IMR-90 (cell line): Measurements from ENCODE around the gene TPP1. TPM values are rescaled to one million over a fixed set of nuclear protein-coding genes. Genes with fewer than 3 reads are reported as not detected.

Experiments
- ATAC-seq: fragments of 200-7000 bp; cut with Tn5 transposase; 2 replicates; pipeline ENCODE4 v1.9.1; 2020; ENCODE audit warnings: low read depth, mild to moderate bottlenecking, moderate library complexity
- BruUV-seq: library from RNA; stranded (reverse); fragments of 400-500 nt; replicated peaks from 2 replicates; lab custom pipeline; 2021; lab: Mats Ljungman, UMichigan
- CTCF ChIA-PET: fragments of 300-600 bp; formaldehyde crosslinking; extraction: SDS; loops from one replicate; lab custom pipeline; 2021; ENCODE audit warnings: antibody characterized with exemption; lab: Yijun Ruan, JAX
- POLR2A ChIA-PET: fragments of 300-600 bp; sonication (Branson Sonifier 250); formaldehyde crosslinking; loops from one replicate; lab custom pipeline; 2022; ENCODE audit warnings: antibody characterized with exemption; ENCODE audit not compliant: unreplicated experiment; lab: Charles Lee
- DNase-seq: peaks from one replicate; pipeline ENCODE4 v3.0.0; 2013
- H2AFZ ChIP-seq: replicated peaks from 2 replicates; pipeline ENCODE3; 2013; ENCODE audit warnings: low read length, mild to moderate bottlenecking; ENCODE audit not compliant: poor library complexity
- H2AK5ac ChIP-seq: 2 replicates; pipeline ENCODE4 v1.6.1; 2013; ENCODE audit warnings: low read depth, low read length, inconsistent platforms
- H2AK9ac ChIP-seq: replicated peaks from 2 replicates; pipeline ENCODE3; 2013; ENCODE audit warnings: mild to moderate bottlenecking, low read depth, low read length, moderate library complexity; ENCODE audit not compliant: poor library complexity
- H2BK120ac ChIP-seq: 2 replicates; pipeline ENCODE4 v1.6.1; 2013; ENCODE audit warnings: low read depth, low read length, inconsistent platforms
- H2BK15ac ChIP-seq: 3 replicates; pipeline ENCODE4 v1.6.1; 2013; ENCODE audit warnings: low read depth, low read length, inconsistent platforms
- H2BK20ac ChIP-seq: 2 replicates; pipeline ENCODE4 v1.6.1; 2013; ENCODE audit warnings: low read depth, mild to moderate bottlenecking, inconsistent platforms, low read length, moderate library complexity
- H2BK5ac ChIP-seq: 2 replicates; pipeline ENCODE4 v1.6.1; 2013; ENCODE audit warnings: mild to moderate bottlenecking, low read depth, low read length, inconsistent platforms; ENCODE audit not compliant: poor library complexity, severe bottlenecking
- H3K14ac ChIP-seq: replicated peaks from 2 replicates; pipeline ENCODE4 v1.6.1; 2013; ENCODE audit warnings: low read depth, low read length, inconsistent platforms
- H3K18ac ChIP-seq: 2 replicates; pipeline ENCODE4 v1.6.1; 2013; ENCODE audit warnings: low read depth, low read length, control low read depth
- H3K23ac ChIP-seq: 2 replicates; pipeline ENCODE4 v1.6.1; 2013; ENCODE audit warnings: low read depth, low read length, inconsistent platforms
- H3K27ac ChIP-seq: 2 replicates; pipeline ENCODE4 v1.5.1; 2013; ENCODE audit warnings: mild to moderate bottlenecking, control low read depth, low read length; ENCODE audit not compliant: insufficient read depth
- H3K27me3 ChIP-seq: 2 replicates; pipeline ENCODE4 v1.6.1; 2013; ENCODE audit warnings: low read length; ENCODE audit not compliant: control insufficient read depth, insufficient read depth
- H3K36me3 ChIP-seq: 2 replicates; pipeline ENCODE4 v1.6.1; 2013; ENCODE audit warnings: low read length, mixed read lengths; ENCODE audit not compliant: control insufficient read depth, insufficient read depth
- H3K4ac ChIP-seq: 2 replicates; pipeline ENCODE4 v1.6.1; 2013; ENCODE audit warnings: low read depth, low read length, inconsistent platforms
- H3K4me1 ChIP-seq: 2 replicates; pipeline ENCODE4 v1.6.1; 2013; ENCODE audit warnings: low read length, mixed read lengths; ENCODE audit not compliant: control insufficient read depth, insufficient read depth
- H3K4me2 ChIP-seq: 2 replicates; pipeline ENCODE4 v1.6.1; 2013; ENCODE audit warnings: low read depth, mild to moderate bottlenecking, control low read depth, low read length, moderate library complexity
- H3K4me3 ChIP-seq: 2 replicates; pipeline ENCODE4 v1.5.1; 2013; ENCODE audit warnings: low read depth, mild to moderate bottlenecking, control low read depth, low read length, moderate library complexity; ENCODE audit not compliant: insufficient read depth
- H3K56ac ChIP-seq: 2 replicates; pipeline ENCODE4 v1.6.1; 2013; ENCODE audit warnings: low read length, inconsistent platforms; ENCODE audit not compliant: insufficient read depth; ENCODE audit errors: extremely low read depth
- H3K79me1 ChIP-seq, 2 experiments: 2 replicates each; pipeline ENCODE4 v1.6.1; 2013; ENCODE audit warnings: low read length in 2 of 2, inconsistent platforms in 1 of 2, low read depth in 1 of 2
- H3K9ac ChIP-seq: 2 replicates; pipeline ENCODE4 v1.6.1; 2013; ENCODE audit warnings: low read depth, low read length, control low read depth
- H3K9me1 ChIP-seq: 2 replicates; pipeline ENCODE4 v1.6.1; 2013; ENCODE audit warnings: low read length, inconsistent platforms; ENCODE audit not compliant: insufficient read depth
- H3K9me3 ChIP-seq: 2 replicates; pipeline ENCODE4 v1.6.1; 2013; ENCODE audit warnings: low read length; ENCODE audit not compliant: control insufficient read depth, insufficient read depth
- H4K20me1 ChIP-seq: 2 replicates; pipeline ENCODE4 v1.6.1; 2013; ENCODE audit warnings: low read length, inconsistent platforms; ENCODE audit not compliant: insufficient read depth
- H4K5ac ChIP-seq: 2 replicates; pipeline ENCODE4 v1.6.1; 2013; ENCODE audit warnings: mild to moderate bottlenecking, low read depth, low read length, control low read depth
- H4K8ac ChIP-seq, 2 experiments: 2 replicates each; pipeline ENCODE4 v1.6.1; 2013; ENCODE audit warnings: low read depth in 2 of 2, low read length in 2 of 2, control low read depth in 1 of 2, inconsistent platforms in 1 of 2
- H4K91ac ChIP-seq: 2 replicates; pipeline ENCODE4 v1.6.1; 2013; ENCODE audit warnings: low read depth, low read length, inconsistent platforms; ENCODE audit not compliant: insufficient read depth
- CHD1 ChIP-seq: IDR thresholded peaks from 2 replicates; pipeline ENCODE4 v1.6.1; 2012; ENCODE audit warnings: low read depth, low read length, improper control_type of control experiment
- MAFK ChIP-seq: IDR thresholded peaks from 2 replicates; pipeline ENCODE4 v1.6.1; 2012; ENCODE audit warnings: low read depth, low read length, improper control_type of control experiment
- WGBS, 2 experiments: methylation state at CpG; one replicate each; pipeline versions ENCODE4 v1.1.5 to v1.1.7; 2013; ENCODE audit warnings: missing lambda C conversion rate in 2 of 2; ENCODE audit not compliant: insufficient read length in 1 of 2; ENCODE audit errors: extremely low coverage in 2 of 2; 5-methylcytosine and 5-hydroxymethylcytosine counted together
- dilution Hi-C: fragments of 300-500 bp; cut with HindIII; formaldehyde crosslinking; loops from one replicate; pipeline ENCODE4 v1.14.3; 2018; ENCODE audit warnings: low sequenced_read_pairs; ENCODE audit not compliant: unreplicated experiment
- in situ Hi-C: fragments of 300-500 bp; cut with MboI; formaldehyde crosslinking; loops from 3 replicates; pipeline ENCODE4 v1.14.3; 2019; ENCODE audit warnings: low sequenced_read_pairs, inconsistent platforms, mixed read lengths
- intact Hi-C: fragments of 100-400 bp; cut with micrococcal nuclease; formaldehyde crosslinking; loops from 2 replicates; pipeline ENCODE4 v1.10.0; 2022
- polyA plus RNA-seq, 3 experiments: library from polyadenylated mRNA; depleted of rRNA; stranded (reverse); fragments of >200 nt; gene quantifications; 2 replicates each; pipeline ENCODE4 v1.2.3, GENCODE V29; 2012; ENCODE audit warnings: low replicate concordance in 1 of 3
- total RNA-seq: library from RNA; depleted of rRNA; stranded (reverse); fragments of >200 nt; gene quantifications from 2 replicates; pipeline ENCODE4 v1.2.3, GENCODE V29; 2012; rRNA removed

The TPP1 gene
- total and polyA plus RNA-seq, 2 of the 4 experiments (the other 2 are of a cell fraction): 33.5 to 108 TPM

DNA sequence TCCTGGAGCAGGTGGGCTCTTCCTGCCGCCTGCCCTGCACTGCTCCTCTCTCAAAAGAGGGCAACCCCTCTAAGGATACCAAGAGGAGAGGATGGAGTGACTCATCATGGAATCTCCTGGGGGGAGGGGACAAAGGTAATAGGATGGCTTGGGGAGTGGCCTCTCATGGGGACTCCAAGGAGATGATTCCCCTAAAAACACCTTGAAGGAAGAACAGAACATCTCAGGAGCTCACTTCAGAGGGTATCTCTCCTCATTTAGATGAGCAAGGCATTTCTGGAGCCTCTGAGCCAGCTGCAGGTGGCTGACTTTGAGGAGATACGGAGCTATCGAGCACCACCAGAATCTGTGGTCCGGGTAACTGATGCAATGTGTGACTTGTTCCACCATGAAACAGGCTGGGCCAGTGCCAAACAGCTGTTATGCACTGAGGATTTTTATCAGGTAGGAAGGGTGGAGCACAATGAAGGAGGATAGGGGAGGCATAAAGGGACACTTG is 56.1 kb downstream of the TPP1 start:
- Histone ChIP-seq H3K4me2 (no peak overlapping the region), H3K14ac (no peak overlapping the region), H3K18ac (no peak overlapping the region), H3K9me3 (no peaks in the 10 kb centered on the region), H4K20me1 (no peaks in the 10 kb centered on the region), H3K36me3 (no peaks in the 10 kb centered on the region), H3K79me1 (no peaks in the 10 kb centered on the region), H3K27me3 (no peaks in the 10 kb centered on the region), H3K9me1 (peaks cover 5% of the 10 kb centered on the region), H3K9ac (no peak overlapping the region), H2AK5ac (no peak overlapping the region), H4K91ac (no peak overlapping the region), H2AK9ac (no peak overlapping the region), H2BK20ac (no peak overlapping the region), H4K8ac (no peak overlapping the region), H3K4me1 (no peaks in the 10 kb centered on the region; the same call in 1 of the 2 replicates), H3K4me3 (no peak overlapping the region), H3K27ac (no peak overlapping the region), H2BK120ac (no peak overlapping the region), H2BK15ac (no peak overlapping the region), H3K56ac (no peak overlapping the region), H4K5ac (no peak overlapping the region), H2AFZ (no peak overlapping the region), H3K4ac (no peak overlapping the region), H2BK5ac (no peak overlapping the region), H3K23ac (no peak overlapping the region)
- in situ Hi-C loops: no loop called here
- no peak for ATAC-seq
- POLR2A ChIA-PET: no interaction called here
- CTCF ChIA-PET: no interaction called here
- no TSS peak for BruUV-seq
- 96% methylated on average over 3 of the region's 4 CpGs; no CpG with 5 or more reads in 1 of the 2 experiments for WGBS, 2 experiments
- TF ChIP-seq MAFK (no peak), CHD1 (no peak)
- intact Hi-C loops: no loop called here
- DNase-seq: no peak
- dilution Hi-C loops: no loop called here

Other genes with a start within 250 kb of the TPP1 start
- gene SMPD1, start 228.9 kb downstream of the TPP1 start, total RNA-seq: 17.5 and 19.5 TPM in 2 replicates
- gene SMPD1, start 228.9 kb downstream of the TPP1 start, polyA plus RNA-seq (2012; rRNA removed): 108 and 118 TPM in 2 replicates
- gene APBB1, start 200.3 kb downstream of the TPP1 start, total RNA-seq: 39.4 and 40.3 TPM in 2 replicates
- 44.1 and 45.7 TPM in 2 replicates for gene APBB1, start 200.3 kb downstream of the TPP1 start, polyA plus RNA-seq (2012; rRNA removed)
- 0.36 and 0.56 TPM in 2 replicates for gene HPX, start 178.4 kb downstream of the TPP1 start, total RNA-seq
- 1.4 and 1.5 TPM in 2 replicates for gene HPX, start 178.4 kb downstream of the TPP1 start, polyA plus RNA-seq (2012; rRNA removed)
- 13.8 and 14.2 TPM in 2 replicates for gene TRIM3, start 145.5 kb downstream of the TPP1 start, total RNA-seq
- gene TRIM3, start 145.5 kb downstream of the TPP1 start, polyA plus RNA-seq (2012; rRNA removed): 22.3 and 23.7 TPM in 2 replicates
- gene ARFIP2, start 138.1 kb downstream of the TPP1 start, total RNA-seq: 76.7 and 84.4 TPM in 2 replicates
- 91.9 and 93.9 TPM in 2 replicates for gene ARFIP2, start 138.1 kb downstream of the TPP1 start, polyA plus RNA-seq (2012; rRNA removed)
- 24.7 and 27.5 TPM in 2 replicates for gene TIMM10B, start 137.9 kb downstream of the TPP1 start, total RNA-seq
- 22.8 and 27.1 TPM in 2 replicates for gene TIMM10B, start 137.9 kb downstream of the TPP1 start, polyA plus RNA-seq (2012; rRNA removed)
- gene DNHD1, start 122.1 kb downstream of the TPP1 start, total RNA-seq: 1.4 and 1.8 TPM in 2 replicates
- gene DNHD1, start 122.1 kb downstream of the TPP1 start, polyA plus RNA-seq (2012; rRNA removed): 3.0 and 3.6 TPM in 2 replicates
- gene RRP8, start 15.8 kb downstream of the TPP1 start, total RNA-seq: 11.1 and 11.5 TPM in 2 replicates
- gene RRP8, start 15.8 kb downstream of the TPP1 start, polyA plus RNA-seq (2012; rRNA removed): 9.0 and 10.8 TPM in 2 replicates
- gene ILK, start 15.6 kb downstream of the TPP1 start, total RNA-seq: 272 and 339 TPM in 2 replicates
- gene ILK, start 15.6 kb downstream of the TPP1 start, polyA plus RNA-seq (2012; rRNA removed): 367 and 389 TPM in 2 replicates
- gene TAF10, start 7.2 kb downstream of the TPP1 start, total RNA-seq: 18.6 and 24.4 TPM in 2 replicates
- 132 and 180 TPM in 2 replicates for gene TAF10, start 7.2 kb downstream of the TPP1 start, polyA plus RNA-seq (2012; rRNA removed)
- gene DCHS1, start 36.4 kb upstream of the TPP1 start, total RNA-seq: 1.4 and 1.7 TPM in 2 replicates
- gene DCHS1, start 36.4 kb upstream of the TPP1 start, polyA plus RNA-seq (2012; rRNA removed): 3.3 and 3.8 TPM in 2 replicates
- gene MRPL17, start 63.9 kb upstream of the TPP1 start, total RNA-seq: 65.8 and 70.3 TPM in 2 replicates
- 85.2 and 97.5 TPM in 2 replicates for gene MRPL17, start 63.9 kb upstream of the TPP1 start, polyA plus RNA-seq (2012; rRNA removed)
- gene OR2AG2, start 152.6 kb upstream of the TPP1 start, total RNA-seq: 0.28 and 0.54 TPM in 2 replicates
- gene OR2AG2, start 152.6 kb upstream of the TPP1 start, polyA plus RNA-seq (2012; rRNA removed): 0.22 and 0.29 TPM in 2 replicates
- gene OR2AG1, start 163.6 kb upstream of the TPP1 start, total RNA-seq: not detected in 2 replicates
- gene OR2AG1, start 163.6 kb upstream of the TPP1 start, polyA plus RNA-seq (2012; rRNA removed): not detected in 2 replicates
- 0.56 and 0.72 TPM in 2 replicates for gene OR6A2, start 180.3 kb upstream of the TPP1 start, total RNA-seq
- 0.07 TPM in 1 of 2 replicates, not detected in the other for gene OR6A2, start 180.3 kb upstream of the TPP1 start, polyA plus RNA-seq (2012; rRNA removed)
- not detected in 2 replicates for gene OR10A5, start 226.3 kb upstream of the TPP1 start, total RNA-seq
- not detected in 2 replicates for gene OR10A5, start 226.3 kb upstream of the TPP1 start, polyA plus RNA-seq (2012; rRNA removed)
- gene OR10A2, start 243.6 kb upstream of the TPP1 start, total RNA-seq: not detected in 2 replicates
- gene OR10A2, start 243.6 kb upstream of the TPP1 start, polyA plus RNA-seq (2012; rRNA removed): not detected in 2 replicates